Measurements from ENCODE around the gene TMEM202.

- TF ChIP-seq FOXM1 (IDR thresholded peaks at IDR 0.05; ENCODE audit: borderline replicate concordance, low read depth), result no peak
- TF ChIP-seq RAD21 (IDR thresholded peaks at IDR 0.05; ENCODE audit: low read depth), result no peak
- no peak for TF ChIP-seq YY1 (IDR thresholded peaks at IDR 0.05; ENCODE audit: low read depth)
- TF ChIP-seq TCF12 (IDR thresholded peaks at IDR 0.05; ENCODE audit: low read depth), result no peak
- TF ChIP-seq, protein P1, sequence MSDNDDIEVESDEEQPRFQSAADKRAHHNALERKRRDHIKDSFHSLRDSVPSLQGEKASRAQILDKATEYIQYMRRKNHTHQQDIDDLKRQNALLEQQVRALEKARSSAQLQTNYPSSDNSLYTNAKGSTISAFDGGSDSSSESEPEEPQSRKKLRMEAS (IDR thresholded peaks at IDR 0.05), result no peak
- no peak for TF ChIP-seq EP300 (IDR thresholded peaks at IDR 0.05; ENCODE audit: borderline replicate concordance)
- no peak for TF ChIP-seq TAF1 (IDR thresholded peaks at IDR 0.05; ENCODE audit: low read depth)
- TF ChIP-seq TEAD4 (IDR thresholded peaks at IDR 0.05), result no peak
- TF ChIP-seq ZBTB7A (IDR thresholded peaks at IDR 0.05; ENCODE audit: low read depth), result no peak
Measured at GRCh38 chr15:72411544-72411943, 13.4 kb downstream of the TMEM202 start.
